ENCODE measurements around the gene MAP2K3.

GRCh38 chr17:21279198-21279535, 5.3 kb upstream of the MAP2K3 start:
- no peak for TF ChIP-seq CTCF (IDR thresholded peaks at IDR 0.05)
- no peak for TF ChIP-seq EZH2phosphoT487 (IDR thresholded peaks at IDR 0.05)
